Testis (tissue), 2 donors: ENCODE data around the gene SLC5A6.

Source experiments
- CTCF ChIP-seq, 3 experiments: fragments of 450-650 bp in 2 of 3; fragments of 200-600 bp in 1 of 3; sonication (generic) in 1 of 3; IDR thresholded peaks; one replicate each; pipeline ENCODE4 v1.5.1; 2016 to 2019; ENCODE audit warnings: antibody characterized with exemption in 3 of 3, mild to moderate bottlenecking in 2 of 3, moderate library complexity in 1 of 3
- POLR2A ChIP-seq: fragments of 450-650 bp; IDR thresholded peaks from one replicate; pipeline ENCODE4 v1.6.1; 2017; ENCODE audit warnings: antibody characterized with exemption, mild to moderate bottlenecking, moderate library complexity

DNA sequence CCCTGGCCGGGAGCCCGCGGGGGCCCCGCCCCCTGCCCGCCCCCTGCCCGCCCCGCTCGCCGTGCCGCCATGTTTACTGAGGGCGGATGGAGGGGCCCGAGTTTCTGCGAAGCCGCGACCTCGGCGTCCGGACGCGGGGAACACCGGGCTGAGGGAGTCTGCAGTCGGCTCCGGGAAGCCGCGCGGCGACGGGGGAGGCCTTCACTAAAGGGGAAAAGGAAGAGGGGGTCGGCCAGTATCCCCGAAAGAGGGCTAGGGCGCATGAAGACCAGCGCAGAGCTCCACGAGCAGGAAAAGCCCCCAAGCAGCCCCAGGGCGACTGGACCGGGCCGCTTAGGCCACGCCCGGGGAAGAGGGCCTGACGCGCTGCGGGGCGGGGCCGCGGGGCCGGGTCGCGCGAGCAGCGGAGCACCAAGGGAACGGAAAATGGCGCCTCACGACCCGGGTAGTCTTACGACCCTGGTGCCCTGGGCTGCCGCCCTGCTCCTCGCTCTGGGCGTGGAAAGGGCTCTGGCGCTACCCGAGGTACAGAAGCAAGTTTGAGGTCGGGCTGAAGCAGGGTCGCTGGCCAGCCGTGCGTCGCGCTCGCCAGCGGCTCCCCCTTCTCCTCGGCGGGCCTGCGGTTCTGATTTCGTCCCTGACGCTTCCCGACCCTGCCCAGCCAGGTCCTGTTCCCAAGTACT is at the start of gene SLC5A6, which contains the start of gene ATRAID:
- TF ChIP-seq CTCF (IDR thresholded peaks at IDR 0.05), result no peak
- no peak for TF ChIP-seq POLR2A
